ENCODE data around the gene FTO. TPM values are rescaled to one million over a fixed set of nuclear protein-coding genes. Genes with fewer than 3 reads are reported as not detected.
A peak's percentile ranks its signal among the peaks of the same experiment; 100 is the strongest.

FTO gene
- total and polyA plus RNA-seq, 2 donors from 2014 or later: 22.3 to 116 TPM

- no peaks in the 10 kb centered on the region for H3K27me3 ChIP-seq (ENCODE audit: control insufficient read depth, insufficient read depth, low read length)
- no peak for TF ChIP-seq CTCF (IDR thresholded peaks at IDR 0.05; ENCODE audit: borderline replicate concordance, extremely low read depth, insufficient read depth)
- no peak overlapping the region for H3K4me3 ChIP-seq (ENCODE audit: low read length in 3 of 3)
- H3K4me1 ChIP-seq (ENCODE audit: control insufficient read depth in 2 of 3, insufficient read depth in 2 of 3, low read depth in 1 of 3, low read length in 3 of 3): no peaks in the 10 kb centered on the region
- no peaks in the 10 kb centered on the region for H3K9me3 ChIP-seq (ENCODE audit: control insufficient read depth in 2 of 3, insufficient read depth in 1 of 3, low read length in 3 of 3)
- intact Hi-C loops (cut with DNase I): no loop called here
- FAIRE-seq (no peak), DNase-seq (no peak)
- no peak overlapping the region for H3K27ac ChIP-seq (ENCODE audit: low read depth in 2 of 2, low read length in 2 of 2)
- H3K9ac ChIP-seq (ENCODE audit: low read length in 3 of 3): no peak overlapping the region
- no peaks in the 10 kb centered on the region for H3K36me3 ChIP-seq (ENCODE audit: control insufficient read depth in 2 of 3, insufficient read depth in 3 of 3, low read length in 3 of 3)
Measured at GRCh38 chr16:53672461-53672860, 31.5 kb upstream of the FTO start.

GRCh38 chr16:53673189-53673588, 30.8 kb upstream of the FTO start:
- no peak for TF ChIP-seq CTCF (IDR thresholded peaks at IDR 0.05; ENCODE audit: borderline replicate concordance, extremely low read depth, insufficient read depth)
- Histone ChIP-seq H3K27ac (ENCODE audit: low read depth in 2 of 2, low read length in 2 of 2) (no peak overlapping the region), H3K27me3 (ENCODE audit: control insufficient read depth, insufficient read depth, low read length) (no peaks in the 10 kb centered on the region), H3K9ac (ENCODE audit: low read length in 3 of 3) (no peak overlapping the region), H3K9me3 (ENCODE audit: control insufficient read depth in 2 of 3, insufficient read depth in 1 of 3, low read length in 3 of 3) (no peaks in the 10 kb centered on the region), H3K4me1 (ENCODE audit: control insufficient read depth in 2 of 3, insufficient read depth in 2 of 3, low read depth in 1 of 3, low read length in 3 of 3) (no peaks in the 10 kb centered on the region), H3K36me3 (ENCODE audit: control insufficient read depth in 2 of 3, insufficient read depth in 3 of 3, low read length in 3 of 3) (no peaks in the 10 kb centered on the region), H3K4me3 (ENCODE audit: low read length in 3 of 3) (no peak overlapping the region)
- no peak for DNase-seq
- intact Hi-C loops (cut with DNase I): no loop called here
- peak; percentile 64 for FAIRE-seq

- Histone ChIP-seq H3K36me3 (ENCODE audit: control insufficient read depth in 2 of 3, insufficient read depth in 3 of 3, low read length in 3 of 3) (no peaks in the 10 kb centered on the region), H3K27me3 (ENCODE audit: control insufficient read depth, insufficient read depth, low read length) (no peaks in the 10 kb centered on the region), H3K9me3 (ENCODE audit: control insufficient read depth in 2 of 3, insufficient read depth in 1 of 3, low read length in 3 of 3) (no peaks in the 10 kb centered on the region), H3K4me1 (ENCODE audit: control insufficient read depth in 2 of 3, insufficient read depth in 2 of 3, low read depth in 1 of 3, low read length in 3 of 3) (no peaks in the 10 kb centered on the region), H3K4me3 (ENCODE audit: low read length in 3 of 3) (no peak overlapping the region), H3K27ac (ENCODE audit: low read depth in 2 of 2, low read length in 2 of 2) (no peak overlapping the region), H3K9ac (ENCODE audit: low read length in 3 of 3) (no peak overlapping the region)
- TF ChIP-seq CTCF (IDR thresholded peaks at IDR 0.05; ENCODE audit: borderline replicate concordance, extremely low read depth, insufficient read depth): no peak
- DNase-seq (no peak), FAIRE-seq (no peak)
- intact Hi-C loops (cut with DNase I): no loop called here
Measured at GRCh38 chr16:53678155-53678554, 25.8 kb upstream of the FTO start.

- no peak for TF ChIP-seq CTCF (IDR thresholded peaks at IDR 0.05; ENCODE audit: borderline replicate concordance, extremely low read depth, insufficient read depth)
- H3K9ac ChIP-seq (ENCODE audit: low read length in 3 of 3): no peak overlapping the region
- no peaks in the 10 kb centered on the region for H3K36me3 ChIP-seq (ENCODE audit: control insufficient read depth in 2 of 3, insufficient read depth in 3 of 3, low read length in 3 of 3)
- H3K4me3 ChIP-seq (ENCODE audit: low read length in 3 of 3): no peak overlapping the region
- intact Hi-C loops (cut with DNase I): no loop called here
- FAIRE-seq: no peak
- peak in 1 of 5 donors; percentile 7 for DNase-seq
- no peaks in the 10 kb centered on the region for H3K9me3 ChIP-seq (ENCODE audit: control insufficient read depth in 2 of 3, insufficient read depth in 1 of 3, low read length in 3 of 3)
- H3K27ac ChIP-seq (ENCODE audit: low read depth in 2 of 2, low read length in 2 of 2): no peak overlapping the region
- H3K4me1 ChIP-seq (ENCODE audit: control insufficient read depth in 2 of 3, insufficient read depth in 2 of 3, low read depth in 1 of 3, low read length in 3 of 3): no peaks in the 10 kb centered on the region
- no peaks in the 10 kb centered on the region for H3K27me3 ChIP-seq (ENCODE audit: control insufficient read depth, insufficient read depth, low read length)
Measured at GRCh38 chr16:53678756-53679343, 25.1 kb upstream of the FTO start.

Data from kidney (tissue), 14 donors.